Hematopoietic multipotent progenitor cell treated with erythropoietin and hydrocortisone succinate and interleukin-3 and kit ligand, for 17 days (in vitro differentiated cells): ENCODE results near the gene PCLO.

Experiments used
- DNase-seq: peaks from one replicate; pipeline ENCODE4 v3.0.0-alpha.2; 2015; ENCODE audit warnings: low spot score

Gene PCLO

DNA sequence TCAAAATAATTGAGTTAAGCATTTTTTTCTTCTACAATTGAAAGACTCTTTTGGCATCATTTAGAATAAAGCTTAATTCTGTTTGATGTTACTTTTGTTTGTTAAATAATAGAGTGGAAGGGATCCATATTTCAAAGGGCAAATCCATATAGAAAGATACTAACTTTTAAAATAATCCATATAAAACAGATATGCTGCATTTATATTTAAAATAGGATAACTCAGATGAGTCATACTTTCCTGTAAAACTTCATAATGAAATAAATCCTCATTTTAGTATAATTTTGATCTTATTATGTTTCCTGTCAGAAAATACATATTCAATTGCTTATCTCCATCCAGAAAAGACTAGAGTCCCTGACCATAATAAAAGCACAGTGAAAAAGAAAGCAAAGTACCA is 323.6 kb downstream of the PCLO start:
- no peak for DNase-seq

- no peak for DNase-seq
These were observed 324.4 kb downstream of the PCLO start for GRCh38 chr7:82838314-82838713.

DNA sequence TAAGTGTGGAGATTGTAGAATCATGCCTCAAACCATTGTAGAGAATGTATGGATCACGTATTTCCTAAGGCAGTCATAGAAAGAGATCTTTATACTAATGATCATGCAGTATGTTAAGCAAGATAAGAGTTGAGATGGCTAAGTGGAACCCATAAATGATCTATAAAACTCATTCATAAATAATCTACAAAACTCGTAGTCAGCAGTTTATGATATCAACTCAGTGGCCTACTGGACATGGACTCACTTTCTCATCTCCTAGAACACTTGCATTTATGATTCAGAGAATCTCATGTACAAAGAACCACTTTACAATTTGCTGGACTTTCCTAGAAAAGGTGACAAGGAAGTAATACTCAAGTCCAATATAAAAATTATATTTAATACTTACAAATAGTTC is 339.6 kb downstream of the PCLO start:
- no peak for DNase-seq

DNA sequence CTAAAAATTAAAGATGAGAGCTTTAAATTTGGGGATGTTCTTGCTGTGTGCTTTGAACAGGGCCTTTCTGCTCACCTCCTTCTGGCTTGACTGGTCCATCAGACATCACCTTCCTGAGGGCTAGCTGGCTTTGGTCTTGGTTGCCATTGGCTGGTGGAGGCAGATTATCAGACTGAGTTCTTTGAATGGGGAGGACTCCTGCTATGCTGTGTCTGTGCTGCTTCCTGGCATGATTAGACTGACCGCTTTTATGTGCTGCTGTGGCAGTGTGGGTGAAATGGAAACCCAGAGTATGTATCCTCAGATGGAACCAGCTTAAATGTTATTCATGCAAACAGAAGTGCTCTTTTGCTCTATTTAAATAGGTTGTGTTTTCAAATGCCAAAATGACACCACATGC is 341.6 kb downstream of the PCLO start:
- DNase-seq: no peak

- DNase-seq: no peak
These were observed 344.5 kb downstream of the PCLO start for GRCh38 chr7:82818171-82818570.

DNA sequence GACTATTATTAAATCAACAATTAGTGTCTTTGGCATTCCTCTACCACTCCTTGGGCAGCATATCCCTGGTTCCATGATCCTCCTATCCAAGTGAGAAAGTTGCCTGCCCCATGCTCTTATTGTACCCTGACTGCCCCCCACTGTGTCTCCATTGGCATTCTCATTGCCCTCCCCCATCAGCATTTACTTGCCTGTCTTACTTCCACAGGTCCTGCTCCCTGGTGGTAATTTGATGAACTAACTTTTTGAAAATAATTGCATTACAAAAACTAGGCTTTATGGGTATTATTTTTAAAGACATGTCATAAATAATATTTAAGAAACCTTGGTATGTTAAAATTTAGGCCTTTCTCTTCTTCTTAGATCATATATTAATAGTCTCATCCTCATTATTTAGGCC is 346.4 kb downstream of the PCLO start:
- no peak for DNase-seq

GRCh38 chr7:82810558-82811259 is 352.0 kb downstream of the PCLO start:
- no peak for DNase-seq

GRCh38 chr7:82808633-82809032 is 354.1 kb downstream of the PCLO start:
- DNase-seq: no peak

- DNase-seq: no peak
These were observed 357.1 kb downstream of the PCLO start for GRCh38 chr7:82805527-82805960.

- no peak for DNase-seq
These were observed 359.3 kb downstream of the PCLO start for GRCh38 chr7:82803411-82803810.

DNA sequence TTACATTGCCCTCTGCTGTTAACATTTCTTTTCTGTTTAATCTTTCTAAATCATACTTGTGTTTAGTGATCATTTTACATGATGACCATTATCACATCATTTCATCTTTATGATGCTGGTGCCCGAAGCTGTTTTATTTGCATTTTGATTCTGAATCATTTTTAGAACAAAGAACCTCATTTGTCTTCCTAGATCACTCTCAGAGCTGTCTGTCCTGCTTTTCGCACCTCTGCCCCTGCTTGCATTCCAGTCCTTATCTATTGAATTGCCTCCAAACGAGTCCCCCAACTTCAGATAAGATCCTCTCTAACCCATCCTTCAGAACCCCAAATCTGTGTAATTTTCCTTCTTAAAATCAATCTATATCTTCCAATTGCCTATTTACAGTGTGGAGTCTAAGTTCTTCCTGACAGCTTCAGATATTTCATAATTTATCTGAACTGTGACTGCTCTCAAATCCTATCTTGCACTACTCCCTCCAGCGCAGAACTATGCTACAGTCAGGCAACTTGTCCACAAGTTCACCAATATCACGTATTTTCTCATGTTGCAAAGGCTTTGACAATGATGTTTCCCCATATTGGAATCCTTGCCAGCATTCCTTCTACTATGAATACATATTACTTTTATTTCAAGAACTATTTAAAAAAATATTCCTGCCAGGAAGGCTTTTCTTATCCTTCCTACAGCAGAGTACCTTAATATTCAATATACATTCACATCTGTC is 372.6 kb downstream of the PCLO start:
- no peak for DNase-seq

DNA sequence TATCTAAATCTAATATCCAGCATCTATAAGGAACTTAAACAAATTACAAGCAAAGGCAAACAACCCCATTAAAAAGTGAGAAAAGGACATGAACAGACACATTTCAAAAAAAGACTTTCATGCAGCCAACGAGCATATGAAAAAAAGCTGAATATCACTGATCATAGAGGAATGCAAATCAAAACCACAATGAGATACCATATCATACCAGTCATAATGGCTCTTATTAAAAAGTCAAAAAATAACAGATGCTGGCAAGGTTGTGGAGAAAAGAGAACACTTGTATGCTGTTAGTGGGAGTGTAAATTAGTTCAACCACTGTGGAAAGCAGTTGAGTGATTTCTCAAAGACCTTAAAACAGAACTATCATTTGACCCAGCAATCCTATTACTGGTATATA is 384.7 kb downstream of the PCLO start:
- no peak for DNase-seq

DNA sequence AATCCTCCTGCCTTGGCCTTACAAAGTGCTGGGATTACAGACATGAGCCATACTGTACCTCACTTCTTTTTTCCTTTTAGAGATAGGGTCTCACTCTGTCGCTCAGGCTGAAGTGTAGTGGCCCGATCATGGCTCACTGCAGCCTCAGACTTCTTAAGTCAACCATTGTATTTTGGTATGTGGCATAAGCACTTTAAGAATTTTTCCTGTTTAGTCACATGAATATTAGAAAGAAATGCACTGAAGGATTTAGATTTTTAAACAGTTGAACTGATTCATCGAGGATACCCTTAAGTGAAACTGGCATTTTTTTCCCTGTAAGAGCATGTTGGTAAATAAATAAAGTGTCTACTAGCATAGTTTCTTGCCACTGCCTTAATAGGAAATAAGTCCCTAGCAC is 399.8 kb downstream of the PCLO start:
- no peak for DNase-seq

DNA sequence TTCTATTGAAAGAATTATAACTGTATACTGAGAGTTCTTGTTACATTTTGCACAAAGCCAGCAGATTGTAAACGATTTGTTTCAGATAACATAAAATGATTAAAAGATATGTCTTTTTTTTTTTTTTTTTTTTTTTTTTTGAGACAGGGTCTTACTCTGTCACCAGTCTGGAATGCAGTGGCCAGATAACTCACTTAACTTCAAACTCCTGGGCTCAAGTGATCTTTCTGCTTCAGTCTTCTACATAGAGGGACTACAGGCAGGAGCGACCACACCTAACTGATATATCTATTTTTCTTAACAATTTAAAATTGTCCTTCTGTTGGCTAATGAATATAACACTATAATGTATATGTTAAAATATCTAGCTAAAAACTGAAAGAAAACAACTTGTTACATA is 401.9 kb downstream of the PCLO start:
- DNase-seq: no peak

DNA sequence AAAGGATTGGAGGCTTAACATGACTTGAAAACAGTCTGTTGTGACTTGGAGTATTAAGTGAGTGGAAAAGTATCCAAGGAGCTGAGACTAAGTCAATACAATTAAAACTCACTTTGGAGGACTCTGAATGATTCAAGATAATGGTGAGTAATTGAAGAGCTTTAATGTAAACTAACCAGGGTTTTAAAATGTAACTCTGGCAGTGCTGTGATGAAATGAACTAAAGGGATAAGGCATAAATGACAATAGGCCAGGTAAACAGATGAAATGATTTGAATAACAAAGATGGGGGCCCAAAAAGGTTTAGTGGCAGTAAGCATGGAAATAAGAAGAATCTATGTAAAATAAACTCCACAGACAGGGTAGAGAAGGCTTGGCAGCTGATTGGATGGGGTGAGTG is 402.6 kb downstream of the PCLO start:
- no peak for DNase-seq

DNA sequence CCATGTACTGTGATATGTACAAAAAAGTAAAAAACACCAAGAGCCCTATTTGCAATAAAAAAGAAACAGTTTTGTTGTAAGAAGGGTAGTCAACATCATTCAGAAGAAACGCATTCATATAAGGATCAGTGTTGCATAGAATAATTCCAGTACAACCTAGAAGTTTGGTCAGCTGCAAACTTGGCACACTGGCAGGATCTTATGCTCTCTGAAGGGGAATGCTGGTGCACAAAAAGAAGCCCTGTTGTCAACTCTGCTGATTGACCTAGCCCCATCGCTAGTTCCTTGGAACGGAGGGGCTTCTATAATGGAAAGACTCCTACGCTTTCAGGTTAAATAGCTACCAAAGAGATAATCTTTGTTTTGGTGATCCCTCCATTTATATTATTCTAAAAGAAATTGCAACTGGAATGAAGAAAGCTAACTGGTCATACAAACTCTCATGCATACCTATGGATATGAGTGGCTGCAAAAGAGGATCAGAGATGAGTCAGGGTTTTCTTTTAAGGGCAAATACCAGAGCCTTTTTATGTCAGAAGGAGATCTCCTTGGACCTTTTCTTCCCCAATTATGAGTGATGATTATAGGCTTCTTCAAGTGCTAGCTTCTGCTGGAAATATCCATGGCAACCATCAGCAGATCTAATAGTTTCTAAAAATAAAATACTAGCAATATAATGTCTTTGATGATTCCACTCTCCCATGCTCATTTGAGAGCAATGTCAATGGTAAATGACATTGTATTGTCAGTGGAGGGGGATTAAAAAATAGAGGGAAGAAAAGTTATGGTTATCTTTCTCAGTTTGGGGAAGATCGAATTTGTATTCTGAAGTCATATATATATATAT is 406.8 kb downstream of the PCLO start:
- no peak for DNase-seq

DNA sequence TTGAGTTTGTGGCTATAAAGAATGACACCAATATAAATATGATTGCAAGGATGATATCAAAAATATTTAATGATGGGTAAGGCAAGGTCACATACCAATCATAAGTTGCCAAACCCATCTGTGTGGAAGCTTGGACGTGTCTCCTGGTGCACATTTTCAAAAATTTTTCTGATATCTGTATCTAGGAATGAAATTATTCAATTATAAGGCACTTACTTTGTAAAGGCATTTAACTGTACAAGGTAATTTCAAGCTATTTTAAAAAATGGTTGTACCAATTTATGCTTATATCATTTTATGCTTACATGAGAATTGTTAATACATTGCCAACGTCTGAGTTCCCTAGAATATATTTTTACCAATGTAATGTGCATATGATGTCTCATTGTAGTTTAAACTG is 412.7 kb downstream of the PCLO start:
- no peak for DNase-seq

DNA sequence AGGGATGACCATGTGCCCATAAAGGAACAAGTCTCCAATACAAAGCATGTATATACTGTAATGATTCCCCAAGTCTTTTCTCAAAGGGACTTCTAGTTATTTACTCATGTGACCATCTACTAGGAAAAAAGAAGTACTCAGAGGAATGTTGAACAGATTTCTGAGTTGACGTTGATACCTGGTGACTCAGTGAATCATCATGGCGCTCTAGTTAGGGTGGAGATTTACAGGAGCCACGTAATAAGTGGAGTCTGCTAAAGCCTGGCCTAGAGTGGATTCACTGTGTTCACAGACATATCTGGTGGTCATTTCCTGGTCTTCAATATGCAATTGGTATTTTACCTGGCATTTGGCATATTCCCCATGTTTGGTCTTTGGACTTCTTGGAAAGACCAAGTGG is 416.9 kb downstream of the PCLO start:
- no peak for DNase-seq

DNA sequence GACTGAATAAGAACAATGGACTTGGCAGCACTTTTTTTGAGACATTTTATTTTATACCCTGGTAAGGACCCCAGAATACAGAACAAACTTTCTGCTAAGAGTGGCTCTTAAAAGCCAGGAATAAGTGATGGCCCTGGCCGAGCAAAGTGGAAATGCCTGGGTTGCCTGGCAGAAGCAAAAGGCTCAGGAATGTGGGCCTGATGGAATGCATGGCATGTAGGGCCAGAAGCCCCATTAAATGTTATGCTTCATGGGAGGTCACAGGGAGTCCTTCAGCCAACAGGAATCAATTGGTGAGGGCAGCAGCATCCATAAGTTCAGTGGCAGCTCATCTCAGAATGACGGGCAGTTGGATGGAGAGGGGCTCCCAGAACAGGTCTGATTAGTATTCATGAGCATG is 417.6 kb downstream of the PCLO start:
- DNase-seq: no peak

DNA sequence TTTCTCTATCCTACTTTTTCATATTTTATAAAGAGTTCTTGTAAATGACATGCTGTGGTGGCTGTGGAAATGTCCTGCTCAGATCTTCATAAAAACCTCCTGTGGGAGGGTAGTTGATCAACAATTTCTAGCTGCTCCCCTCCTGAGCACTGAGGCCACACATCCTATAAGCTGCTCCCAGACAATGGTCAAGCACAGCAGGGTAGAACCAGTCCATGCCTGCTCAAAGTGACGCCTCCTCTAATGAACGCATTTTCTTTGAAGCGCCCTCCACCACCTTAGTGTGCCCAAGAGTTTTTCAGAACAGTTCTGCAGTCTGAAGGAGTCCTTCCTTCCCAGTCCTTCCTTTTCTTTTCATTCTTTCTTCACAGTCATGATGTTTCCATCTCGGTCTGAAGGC is 420.5 kb downstream of the PCLO start:
- DNase-seq: no peak

GRCh38 chr7:82741493-82741892 is 421.2 kb downstream of the PCLO start:
- no peak for DNase-seq

- DNase-seq: no peak
These were observed 422.3 kb downstream of the PCLO start for GRCh38 chr7:82740246-82740848.

DNA sequence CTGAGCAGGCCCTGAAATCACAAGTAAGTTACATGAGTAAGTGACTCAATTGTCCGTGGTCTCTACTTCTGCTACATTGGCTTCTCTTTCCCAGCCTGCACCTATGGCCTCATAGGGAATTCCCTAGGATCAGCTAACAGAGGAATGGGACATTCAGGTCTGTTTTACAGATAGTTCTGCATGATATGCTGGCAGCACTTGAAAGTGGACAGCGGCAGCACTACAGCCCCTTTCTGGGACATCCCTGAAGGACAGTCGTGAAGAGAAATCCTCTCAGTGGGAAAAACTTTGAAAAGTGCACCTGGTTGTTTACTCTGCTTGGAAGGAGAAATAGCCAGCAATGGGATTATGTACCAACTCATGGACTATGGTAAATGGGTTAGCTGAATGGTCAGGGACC is 426.1 kb downstream of the PCLO start:
- no peak for DNase-seq
